Stromal cell of bone marrow (primary cell): ENCODE results near the gene HP.
"Not testable (repeated sequence)": the region's sequence is repeated elsewhere in the genome, so short reads cannot be mapped to it uniquely, and the experiment has no call there.

Experiments used
- DNase-seq: peaks from one replicate; pipeline ENCODE4 v3.0.0-alpha.2; 2012; ENCODE audit warnings: low read depth

The HP gene

DNA sequence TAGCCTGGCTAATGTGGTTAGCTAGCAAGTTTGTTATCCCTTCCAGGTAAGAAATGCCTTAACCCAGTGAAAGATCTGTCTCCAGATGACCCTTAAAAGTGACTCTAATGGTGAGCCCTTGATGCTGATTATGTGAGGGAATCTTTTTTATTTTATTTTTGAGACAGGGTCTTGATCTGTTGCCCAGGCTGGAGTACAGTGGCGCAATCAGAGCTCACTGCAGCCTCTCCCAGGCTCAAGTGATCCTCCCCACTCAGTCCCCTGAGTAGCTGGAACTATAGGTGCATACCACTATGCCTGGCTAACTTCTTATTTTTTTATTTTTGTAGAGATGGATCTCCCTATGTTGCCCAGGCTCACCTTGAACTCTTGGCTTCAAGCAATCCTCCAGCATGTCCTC, 10.8 kb upstream of the HP start:
- DNase-seq, result no peak

GRCh38 chr16:72044296-72044695, 10.0 kb upstream of the HP start:
- no peak for DNase-seq

GRCh38 chr16:72044825-72045359, 9.4 kb upstream of the HP start:
- no peak for DNase-seq

- DNase-seq, result no peak
Observed at GRCh38 chr16:72049110-72049509, 5.2 kb upstream of the HP start.

GRCh38 chr16:72050769-72051464, 3.4 kb upstream of the HP start:
- DNase-seq, result no peak

- DNase-seq, result no peak
Observed at GRCh38 chr16:72051818-72052217, 2.5 kb upstream of the HP start.

GRCh38 chr16:72055911-72056310, 1.6 kb downstream of the HP start:
- DNase-seq, result no peak

DNA sequence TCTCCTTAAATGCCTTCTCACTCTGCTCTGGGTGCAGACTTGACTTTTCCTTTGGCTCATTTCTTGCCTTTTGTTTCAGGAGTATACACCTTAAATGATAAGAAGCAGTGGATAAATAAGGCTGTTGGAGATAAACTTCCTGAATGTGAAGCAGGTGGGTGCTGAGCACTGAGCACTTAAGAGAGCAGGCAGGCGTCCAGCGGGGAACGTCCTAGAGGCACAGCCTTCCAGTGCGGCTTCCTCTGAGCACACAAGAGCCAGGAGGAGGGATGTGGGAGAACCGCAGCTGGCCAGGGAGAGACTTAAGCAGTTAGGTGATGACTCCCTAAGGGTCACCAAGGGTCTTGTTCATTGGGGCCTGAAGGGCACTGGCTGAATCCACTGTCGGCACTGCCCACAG, 3.0 kb downstream of the HP start:
- not testable (repeated sequence) for DNase-seq

GRCh38 chr16:72059060-72059459, 4.8 kb downstream of the HP start:
- DNase-seq, result not testable (repeated sequence)

DNA sequence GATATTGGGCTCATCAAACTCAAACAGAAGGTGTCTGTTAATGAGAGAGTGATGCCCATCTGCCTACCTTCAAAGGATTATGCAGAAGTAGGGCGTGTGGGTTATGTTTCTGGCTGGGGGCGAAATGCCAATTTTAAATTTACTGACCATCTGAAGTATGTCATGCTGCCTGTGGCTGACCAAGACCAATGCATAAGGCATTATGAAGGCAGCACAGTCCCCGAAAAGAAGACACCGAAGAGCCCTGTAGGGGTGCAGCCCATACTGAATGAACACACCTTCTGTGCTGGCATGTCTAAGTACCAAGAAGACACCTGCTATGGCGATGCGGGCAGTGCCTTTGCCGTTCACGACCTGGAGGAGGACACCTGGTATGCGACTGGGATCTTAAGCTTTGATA, 6.1 kb downstream of the HP start:
- no peak for DNase-seq

GRCh38 chr16:72061564-72061963, 7.3 kb downstream of the HP start:
- DNase-seq, result no peak

DNA sequence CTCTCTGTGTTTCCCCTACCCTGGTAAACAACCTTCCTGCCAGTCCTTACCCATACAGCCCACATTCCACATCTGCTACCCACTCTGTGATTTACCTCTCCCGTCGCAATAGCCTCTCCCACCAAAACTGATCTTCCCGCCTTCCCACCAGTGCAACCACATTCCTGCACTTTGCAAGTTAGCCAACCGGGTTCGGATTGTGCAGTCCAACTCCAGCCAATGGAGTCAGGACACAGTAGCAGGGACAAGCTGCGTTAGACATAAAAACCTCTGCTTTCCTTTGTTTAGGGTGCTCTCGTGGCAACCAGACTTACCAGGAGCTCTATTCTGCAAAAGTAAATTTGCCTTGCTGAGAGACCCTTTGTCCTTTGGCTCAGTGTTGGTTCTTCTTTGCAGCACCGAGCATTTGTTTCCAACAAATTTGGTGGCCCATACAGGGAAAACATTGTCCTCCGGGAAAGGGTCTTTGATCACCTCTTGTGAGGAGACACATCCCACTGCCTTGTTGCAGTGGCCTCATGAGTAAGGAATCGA, 10.1 kb downstream of the HP start:
- no peak for DNase-seq

DNA sequence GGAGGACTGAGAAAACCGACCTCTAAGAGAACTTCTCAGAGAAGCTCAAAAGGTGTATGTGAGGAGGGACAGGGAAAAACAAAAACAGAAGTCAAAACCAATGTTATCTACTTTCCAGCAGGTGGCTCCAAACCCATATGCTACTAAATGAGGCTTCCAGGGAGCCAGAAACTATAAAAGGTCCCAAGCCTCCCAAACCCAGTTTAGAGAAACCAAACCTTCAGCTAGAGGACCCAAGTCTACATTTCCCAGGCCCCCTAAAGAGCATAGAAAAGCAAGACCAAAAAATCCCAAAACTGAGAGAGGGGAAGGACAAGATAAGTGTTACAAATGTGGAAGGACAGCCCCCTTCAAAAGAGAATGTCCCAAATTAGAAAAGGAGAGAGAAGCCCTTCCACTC, 12.4 kb downstream of the HP start:
- peak; percentile 9 for DNase-seq

DNA sequence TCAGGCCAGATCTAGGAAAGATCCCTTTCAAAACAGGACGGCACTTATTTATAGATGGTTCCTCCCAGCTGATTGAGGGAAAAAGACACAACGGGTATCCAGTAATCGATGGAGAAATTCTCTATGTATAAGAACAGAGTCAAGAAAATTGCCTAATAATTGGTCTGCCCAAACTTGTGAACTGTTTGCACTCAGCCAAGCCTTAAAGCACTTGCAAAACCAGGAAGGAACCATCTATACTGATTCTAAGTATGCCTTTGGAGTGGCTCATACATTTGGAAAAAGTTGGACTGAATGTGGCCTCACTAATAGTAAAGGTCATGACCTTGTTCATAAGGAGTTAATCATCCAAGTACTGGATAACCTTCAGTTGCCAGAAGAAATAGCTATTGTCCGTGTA, 14.6 kb downstream of the HP start:
- no peak for DNase-seq

DNA sequence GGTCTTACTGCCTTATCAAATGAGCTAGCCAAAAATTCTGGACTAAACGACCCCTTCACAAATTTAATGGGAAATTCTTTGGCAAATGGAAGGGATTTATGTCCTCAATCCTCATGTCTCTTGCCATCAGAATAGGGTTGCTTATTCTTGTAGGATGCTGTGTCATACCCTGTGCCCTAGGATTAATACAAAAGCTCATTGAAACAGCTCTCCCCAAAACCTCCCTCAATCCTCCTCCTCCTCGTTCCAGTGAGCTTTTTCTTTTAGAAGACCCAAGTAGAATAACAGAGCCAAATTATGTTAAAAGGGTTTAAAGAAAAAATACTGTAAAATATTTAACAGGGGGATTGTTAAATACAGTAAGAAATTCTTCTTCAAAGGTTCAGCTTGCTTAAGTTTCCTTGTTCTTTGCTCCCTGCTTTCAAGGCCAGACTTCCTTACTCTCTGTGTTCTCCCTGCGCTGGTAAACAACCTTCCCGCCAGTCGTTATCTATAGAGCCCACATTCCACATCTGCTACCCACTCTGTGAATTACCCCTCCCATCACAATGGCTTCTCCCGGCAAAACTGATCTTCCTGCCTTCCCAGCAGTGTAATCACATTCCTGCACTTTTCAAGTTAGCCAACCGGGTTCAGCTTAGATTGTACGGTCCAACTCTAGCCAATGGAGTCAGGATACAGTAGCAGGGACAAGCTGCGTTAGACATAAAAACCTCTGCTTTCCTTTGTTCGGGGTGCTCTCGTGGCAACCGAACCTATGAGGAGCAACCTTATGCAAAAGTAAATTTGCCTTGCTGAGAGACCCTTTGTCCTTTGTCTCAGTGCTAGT, 18.4 kb downstream of the HP start:
- DNase-seq, result no peak

- no peak for DNase-seq
Observed at GRCh38 chr16:72073560-72074230, 19.4 kb downstream of the HP start.

- not testable (repeated sequence) for DNase-seq
Observed at GRCh38 chr16:72075067-72075466, 20.8 kb downstream of the HP start.

DNA sequence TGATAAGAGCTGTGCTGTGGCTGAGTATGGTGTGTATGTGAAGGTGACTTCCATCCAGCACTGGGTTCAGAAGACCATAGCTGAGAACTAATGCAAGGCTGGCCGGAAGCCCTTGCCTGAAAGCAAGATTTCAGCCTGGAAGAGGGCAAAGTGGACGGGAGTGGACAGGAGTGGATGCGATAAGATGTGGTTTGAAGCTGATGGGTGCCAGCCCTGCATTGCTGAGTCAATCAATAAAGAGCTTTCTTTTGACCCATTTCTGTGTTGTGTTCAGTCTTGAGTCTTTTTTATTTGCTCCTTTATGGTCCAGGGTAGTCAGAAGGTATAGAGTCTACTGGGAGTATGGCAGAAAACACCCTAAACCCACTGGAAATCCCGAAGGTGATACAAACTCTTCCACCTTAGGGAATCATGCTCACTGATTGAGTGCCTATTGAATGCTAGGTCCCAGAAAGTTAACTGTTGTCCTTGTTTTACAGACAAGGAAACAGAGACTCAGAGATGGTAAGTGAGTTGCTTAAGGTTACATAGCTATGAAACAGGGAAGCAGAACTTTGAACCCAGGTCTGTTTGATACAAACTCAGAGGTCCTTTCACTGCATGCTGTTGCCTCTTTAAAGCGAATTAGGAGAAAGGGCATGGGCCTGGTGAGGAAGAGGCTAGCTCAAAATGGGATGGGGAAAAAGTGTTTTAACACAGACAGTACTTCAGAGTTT, 22.8 kb downstream of the HP start:
- DNase-seq, result not testable (repeated sequence)

DNA sequence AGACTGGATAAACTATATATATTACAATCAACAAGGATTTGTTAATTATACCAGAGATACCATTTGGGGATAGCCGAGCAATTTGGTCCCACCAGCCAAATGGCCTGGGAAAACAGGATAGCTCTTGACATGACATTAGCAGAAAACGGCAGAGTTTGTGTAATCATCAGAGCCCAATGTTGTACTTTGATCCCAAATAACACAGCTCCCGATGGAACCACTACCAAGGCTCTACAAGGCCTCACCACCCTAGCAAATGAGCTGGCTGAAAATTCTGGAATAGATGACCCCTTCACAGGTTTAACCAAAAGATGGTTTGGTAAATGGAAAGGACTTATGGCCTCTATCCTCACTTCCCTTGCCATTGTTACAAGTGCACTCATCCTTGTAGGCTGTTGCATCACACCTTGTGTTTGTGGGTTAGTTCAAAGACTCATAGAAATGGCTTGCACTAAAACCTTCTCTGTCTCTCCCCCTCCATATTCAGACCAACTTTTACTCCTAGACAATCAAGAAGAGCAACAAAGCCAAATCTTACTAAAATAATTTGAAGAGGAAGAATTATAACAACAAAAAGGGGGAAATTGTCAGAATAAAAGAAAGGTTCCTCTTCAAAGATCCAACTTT, 29.6 kb downstream of the HP start:
- DNase-seq, result no peak

DNA sequence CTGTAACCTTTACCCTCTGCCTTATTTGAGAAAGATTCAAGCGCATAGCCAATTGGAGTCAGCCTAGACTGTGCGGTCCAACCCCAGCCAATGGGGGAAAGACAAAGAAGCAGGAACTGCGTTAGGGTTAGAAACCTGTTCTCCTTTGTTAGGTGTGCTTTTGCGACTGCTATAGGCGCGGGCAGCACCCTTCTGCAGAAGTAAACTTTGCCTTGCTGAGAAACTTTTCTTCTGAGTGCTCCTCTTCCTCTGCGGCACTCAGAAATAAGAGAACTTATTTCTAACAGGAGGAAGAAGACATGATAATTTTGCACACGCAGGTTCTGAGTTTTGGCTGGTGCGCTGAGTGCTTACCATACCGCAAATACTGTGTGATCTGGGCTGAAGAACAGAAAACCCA, 30.1 kb downstream of the HP start:
- DNase-seq, result no peak

GRCh38 chr16:72085002-72085401, 30.7 kb downstream of the HP start:
- no peak for DNase-seq
